SU-DHL-6 (cell line): ENCODE measurements around the gene ZCCHC24.

Experiments used
- CTCF ChIP-seq: fragments of 200-600 bp; sonication (generic); IDR thresholded peaks from one replicate; pipeline ENCODE4 v1.5.1; 2017; ENCODE audit warnings: antibody characterized with exemption, mild to moderate bottlenecking, low read length, moderate library complexity; ENCODE audit not compliant: insufficient read depth, poor library complexity, severe bottlenecking
- EZH2phosphoT487 ChIP-seq: fragments of 200-600 bp; sonication (generic), shearing (Covaris generic); conservative IDR thresholded peaks from 2 replicates; pipeline ENCODE4 v1.6.1; 2018; ENCODE audit warnings: mild to moderate bottlenecking, antibody characterized with exemption, low read length, moderate library complexity, mixed read lengths

- no peak for TF ChIP-seq EZH2phosphoT487
- no peak for TF ChIP-seq CTCF
Measured at GRCh38 chr10:79398642-79399041, 46.8 kb downstream of the ZCCHC24 start.
